HL-60 (cell line): ENCODE data around the gene CTAGE1.

ENCODE experiments used
- CTCF ChIP-seq: IDR thresholded peaks from one replicate; pipeline ENCODE4 v1.5.1; 2011; ENCODE audit warnings: low read length, control low read depth, inconsistent platforms; ENCODE audit not compliant: insufficient read depth
- POLR2AphosphoS5 ChIP-seq: IDR thresholded peaks from 2 replicates; pipeline ENCODE4 v1.6.1; 2012; ENCODE audit warnings: low read depth
- REST ChIP-seq: IDR thresholded peaks from 2 replicates; pipeline ENCODE4 v1.6.1; 2012; ENCODE audit warnings: low read depth; ENCODE audit not compliant: insufficient replicate concordance

- TF ChIP-seq CTCF (no peak), POLR2AphosphoS5 (no peak), REST (no peak)
Measured at GRCh38 chr18:22459491-22459890, 41.8 kb upstream of the CTAGE1 start.
